GM12892 (cell line): Measurements from ENCODE around the gene TNFRSF13B.

Experiments
- POLR2A ChIP-seq: IDR thresholded peaks from 2 replicates; pipeline ENCODE4 v1.6.1; 2011; ENCODE audit warnings: low read depth, low read length, control low read depth
- POLR2AphosphoS5 ChIP-seq: IDR thresholded peaks from 2 replicates; pipeline ENCODE4 v1.6.1; 2011; ENCODE audit warnings: low read depth, low read length, control low read depth

DNA sequence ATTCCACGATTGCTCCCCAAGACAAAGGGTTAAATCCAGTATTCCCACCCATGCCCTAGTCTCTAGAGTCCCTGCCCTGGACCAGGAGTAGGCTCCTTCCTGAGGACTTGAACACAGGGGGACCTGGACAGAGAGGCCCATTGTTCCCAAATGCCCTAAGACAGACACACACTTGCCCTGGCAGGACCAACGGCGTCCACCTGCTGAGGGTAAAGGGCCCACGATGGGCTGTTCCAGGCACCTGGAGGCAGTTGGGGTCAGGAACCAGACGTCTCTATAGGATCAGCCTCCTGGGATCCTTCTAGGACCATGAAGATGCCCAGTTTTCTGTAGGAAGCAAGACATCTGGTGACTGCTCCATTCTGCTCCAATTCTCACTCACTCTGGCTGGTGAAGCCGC is 39.3 kb downstream of the TNFRSF13B start:
- no peak for TF ChIP-seq POLR2AphosphoS5
- TF ChIP-seq POLR2A = no peak
